MCF 10A (cell line): ENCODE results near the gene SPACA7. TPM values are rescaled to one million over a fixed set of nuclear protein-coding genes. Genes with fewer than 3 reads are reported as not detected.

Experiments used
- BruUV-seq: library from RNA; stranded (reverse); fragments of 400-500 nt; replicated peaks from 2 replicates; lab custom pipeline; 2021; lab: Mats Ljungman, UMichigan
- CTCF ChIA-PET: fragments of 300-600 bp; sonication (Branson Sonifier 250); formaldehyde crosslinking; extraction: SDS; loops from one replicate; lab custom pipeline; 2021; ENCODE audit warnings: antibody characterized with exemption, inconsistent platforms; lab: Yijun Ruan, JAX
- POLR2A ChIA-PET: fragments of 300-600, 350-650 bp; sonication (Branson Sonifier 250); formaldehyde crosslinking; extraction: SDS; loops from one replicate; lab custom pipeline; 2020; ENCODE audit warnings: antibody characterized with exemption, inconsistent platforms; lab: Yijun Ruan, JAX
- DNase-seq: peaks from one replicate; pipeline ENCODE4 v3.0.0-alpha.2; 2018; ENCODE audit not compliant: unreplicated experiment
- H3K27ac Mint-ChIP-seq: one replicate; pipeline ENCODE4 v1.8.0; 2022; ENCODE audit warnings: mild to moderate bottlenecking, low read depth, mixed read lengths; ENCODE audit not compliant: unreplicated experiment
- H3K27me3 Mint-ChIP-seq: one replicate; pipeline ENCODE4 v1.8.0; 2022; ENCODE audit warnings: mixed read lengths; ENCODE audit not compliant: insufficient read depth, unreplicated experiment
- H3K36me3 Mint-ChIP-seq: one replicate; pipeline ENCODE4 v1.8.0; 2022; ENCODE audit warnings: mild to moderate bottlenecking, moderate library complexity, mixed read lengths; ENCODE audit not compliant: insufficient read depth, unreplicated experiment
- H3K4me1 Mint-ChIP-seq: one replicate; pipeline ENCODE4 v1.8.0; 2022; ENCODE audit warnings: mixed read lengths; ENCODE audit not compliant: insufficient read depth, unreplicated experiment
- H3K4me3 Mint-ChIP-seq: one replicate; pipeline ENCODE4 v1.8.0; 2022; ENCODE audit warnings: mild to moderate bottlenecking, moderate library complexity, mixed read lengths; ENCODE audit not compliant: unreplicated experiment
- H3K9me3 Mint-ChIP-seq: one replicate; pipeline ENCODE4 v1.8.0; 2022; ENCODE audit warnings: mixed read lengths; ENCODE audit not compliant: unreplicated experiment
- intact Hi-C: fragments of 100-400 bp; cut with micrococcal nuclease; formaldehyde crosslinking; loops from 2 replicates; pipeline ENCODE4 v1.14.1; 2022
- total RNA-seq: library from RNA; stranded (reverse); gene quantifications from 2 replicates; pipeline ENCODE4 v1.2.3, GENCODE V29; 2022
- TF ChIP-seq, protein P1 (sequence below): fragments of 200-600 bp; IDR thresholded peaks from one replicate; pipeline ENCODE4 v1.8.0; 2022; ENCODE audit warnings: antibody characterized with exemption, mild to moderate bottlenecking; ENCODE audit not compliant: unreplicated experiment

The SPACA7 gene
- total RNA-seq, 1 experiment from 2014 or later: not detected

- H3K27me3 Mint-ChIP-seq: no peaks in the 10 kb centered on the region
- CTCF ChIA-PET: interaction anchor here (0.6 to 9.0 kb wide), 2 partner anchors 85 to 963 kb away, joined by 4 to 161 read pairs; no protein-coding TSS in a partner anchor
- no TSS peak for BruUV-seq
- no peaks in the 10 kb centered on the region for H3K4me1 Mint-ChIP-seq
- DNase-seq: no peak
- intact Hi-C loops: no loop called here
- no peak overlapping the region for H3K27ac Mint-ChIP-seq
- peaks cover 30% of the 10 kb centered on the region for H3K9me3 Mint-ChIP-seq
- POLR2A ChIA-PET: interaction anchor here (0.7 kb wide), 1 partner anchor 16 kb away, joined by 4 read pairs; no protein-coding TSS in a partner anchor
- TF ChIP-seq, protein P1, sequence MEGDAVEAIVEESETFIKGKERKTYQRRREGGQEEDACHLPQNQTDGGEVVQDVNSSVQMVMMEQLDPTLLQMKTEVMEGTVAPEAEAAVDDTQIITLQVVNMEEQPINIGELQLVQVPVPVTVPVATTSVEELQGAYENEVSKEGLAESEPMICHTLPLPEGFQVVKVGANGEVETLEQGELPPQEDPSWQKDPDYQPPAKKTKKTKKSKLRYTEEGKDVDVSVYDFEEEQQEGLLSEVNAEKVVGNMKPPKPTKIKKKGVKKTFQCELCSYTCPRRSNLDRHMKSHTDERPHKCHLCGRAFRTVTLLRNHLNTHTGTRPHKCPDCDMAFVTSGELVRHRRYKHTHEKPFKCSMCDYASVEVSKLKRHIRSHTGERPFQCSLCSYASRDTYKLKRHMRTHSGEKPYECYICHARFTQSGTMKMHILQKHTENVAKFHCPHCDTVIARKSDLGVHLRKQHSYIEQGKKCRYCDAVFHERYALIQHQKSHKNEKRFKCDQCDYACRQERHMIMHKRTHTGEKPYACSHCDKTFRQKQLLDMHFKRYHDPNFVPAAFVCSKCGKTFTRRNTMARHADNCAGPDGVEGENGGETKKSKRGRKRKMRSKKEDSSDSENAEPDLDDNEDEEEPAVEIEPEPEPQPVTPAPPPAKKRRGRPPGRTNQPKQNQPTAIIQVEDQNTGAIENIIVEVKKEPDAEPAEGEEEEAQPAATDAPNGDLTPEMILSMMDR: no peak
- no peaks in the 10 kb centered on the region for H3K36me3 Mint-ChIP-seq
- H3K4me3 Mint-ChIP-seq: no peak overlapping the region
Observed at GRCh38 chr13:112438515-112438914, 62.4 kb downstream of the SPACA7 start.

GRCh38 chr13:112441226-112441625, 65.1 kb downstream of the SPACA7 start:
- H3K27ac Mint-ChIP-seq: no peak overlapping the region
- CTCF ChIA-PET: interaction anchor here (9.0 kb wide), 1 partner anchor 966 kb away, joined by 161 read pairs; no protein-coding TSS in a partner anchor
- H3K9me3 Mint-ChIP-seq: peaks cover 30% of the 10 kb centered on the region
- no peak for DNase-seq
- no TSS peak for BruUV-seq
- H3K4me3 Mint-ChIP-seq: no peak overlapping the region
- POLR2A ChIA-PET: no interaction called here
- no peaks in the 10 kb centered on the region for H3K36me3 Mint-ChIP-seq
- intact Hi-C loops: no loop called here
- H3K27me3 Mint-ChIP-seq: no peaks in the 10 kb centered on the region
- TF ChIP-seq, protein P1: no peak
- H3K4me1 Mint-ChIP-seq: no peaks in the 10 kb centered on the region

DNA sequence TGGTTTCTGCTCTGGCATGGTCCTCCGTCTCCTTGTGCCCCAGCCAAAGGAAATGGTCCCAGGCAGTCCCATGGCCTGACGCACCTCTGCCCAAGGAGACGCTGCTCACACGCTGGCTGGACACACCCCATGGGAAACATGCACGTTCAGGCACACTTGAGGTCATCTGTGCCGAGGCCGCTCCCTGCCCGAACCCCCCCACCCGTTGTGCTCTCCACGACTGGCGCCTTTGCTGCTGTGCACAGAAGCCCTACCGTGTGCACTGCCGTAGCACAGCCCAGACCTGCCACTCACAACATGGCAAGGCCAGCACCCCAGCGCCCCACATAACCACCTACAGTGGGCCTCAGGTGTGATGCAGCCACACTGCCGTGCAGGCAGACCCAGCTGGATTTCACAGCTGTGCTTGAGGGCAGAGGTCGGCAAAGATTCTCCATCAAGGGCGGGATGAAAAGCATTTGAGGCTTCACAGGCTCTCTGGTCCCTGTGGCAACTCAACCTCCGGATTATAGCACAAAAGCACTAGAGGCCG, 65.7 kb downstream of the SPACA7 start:
- TF ChIP-seq, protein P1: no peak
- Mint-ChIP-seq H3K27me3 (no peaks in the 10 kb centered on the region), H3K4me3 (no peak overlapping the region), H3K36me3 (no peaks in the 10 kb centered on the region), H3K4me1 (no peaks in the 10 kb centered on the region), H3K27ac (no peak overlapping the region), H3K9me3 (peaks cover 30% of the 10 kb centered on the region)
- DNase-seq: no peak
- POLR2A ChIA-PET: no interaction called here
- CTCF ChIA-PET: interaction anchor here (0.6 to 9.0 kb wide), 9 partner anchors 24 to 983 kb away, joined by 3 to 161 read pairs (median 3); no protein-coding TSS in a partner anchor
- intact Hi-C loops: no loop called here
- no TSS peak for BruUV-seq

GRCh38 chr13:112442483-112443090, 66.4 kb downstream of the SPACA7 start:
- Mint-ChIP-seq H3K4me3 (no peak overlapping the region), H3K27me3 (no peaks in the 10 kb centered on the region), H3K9me3 (peaks cover 29% of the 10 kb centered on the region), H3K36me3 (no peaks in the 10 kb centered on the region), H3K27ac (no peak overlapping the region), H3K4me1 (no peaks in the 10 kb centered on the region)
- DNase-seq: no peak
- intact Hi-C loops: no loop called here
- TF ChIP-seq, protein P1: no peak
- BruUV-seq: no TSS peak
- ChIA-PET POLR2A (no interaction called here), CTCF (interaction anchor here (0.6 to 9.0 kb wide), 20 partner anchors 24 to 1161 kb away, joined by 3 to 161 read pairs (median 3); no protein-coding TSS in a partner anchor)
